Smooth muscle cell (in vitro differentiated cells): ENCODE results near the gene RAB11FIP3. TPM values are rescaled to one million over a fixed set of nuclear protein-coding genes. Genes with fewer than 3 reads are reported as not detected.

Experiments
- DNase-seq: peaks from one replicate; lab custom pipeline; 2025; ENCODE audit not compliant: unreplicated experiment; lab: John Stamatoyannopoulos, UW
- H2AFZ ChIP-seq: fragments of 200-600 bp; sonication (generic); 2 replicates; pipeline ENCODE4 v1.6.0; 2016; ENCODE audit warnings: antibody characterized with exemption, low read depth, mild to moderate bottlenecking
- H3F3A ChIP-seq: fragments of 200-600 bp; sonication (generic); 2 replicates; pipeline ENCODE4 v1.6.0; 2017; ENCODE audit warnings: antibody characterized with exemption, low read depth
- H3K27ac ChIP-seq: fragments of 200-600 bp; sonication (generic); 2 replicates; pipeline ENCODE4 v1.5.1; 2016; ENCODE audit warnings: low read depth, mild to moderate bottlenecking
- H3K27me3 ChIP-seq: fragments of 200-600 bp; sonication (generic); 2 replicates; pipeline ENCODE4 v1.6.1; 2016; ENCODE audit warnings: low read depth, mild to moderate bottlenecking
- H3K36me3 ChIP-seq: fragments of 200-600 bp; sonication (generic); 2 replicates; pipeline ENCODE4 v1.5.1; 2016; ENCODE audit warnings: low read depth
- H3K4me1 ChIP-seq: fragments of 200-600 bp; sonication (generic); 2 replicates; pipeline ENCODE4 v1.5.1; 2016; ENCODE audit warnings: low read depth
- H3K4me2 ChIP-seq: fragments of 200-600 bp; sonication (generic); 2 replicates; pipeline ENCODE4 v1.6.0; 2016; ENCODE audit warnings: mild to moderate bottlenecking
- H3K4me3 ChIP-seq: fragments of 200-600 bp; sonication (generic); 2 replicates; pipeline ENCODE4 v1.5.1; 2016; ENCODE audit warnings: mild to moderate bottlenecking
- H3K79me2 ChIP-seq: fragments of 200-600 bp; sonication (generic); 2 replicates; pipeline ENCODE4 v1.6.0; 2016; ENCODE audit warnings: low read depth, mild to moderate bottlenecking
- H3K9ac ChIP-seq: fragments of 200-600 bp; sonication (generic); 2 replicates; pipeline ENCODE4 v1.6.0; 2016; ENCODE audit warnings: low read depth
- H3K9me3 ChIP-seq: fragments of 200-600 bp; sonication (generic); replicated peaks from 2 replicates; pipeline ENCODE4 v1.5.1; 2016; ENCODE audit warnings: low read depth
- H4K20me1 ChIP-seq: fragments of 200-600 bp; sonication (generic); 2 replicates; pipeline ENCODE4 v1.6.0; 2016; ENCODE audit warnings: low read depth
- CTCF ChIP-seq: fragments of 200-600 bp; sonication (generic); IDR thresholded peaks from 2 replicates; pipeline ENCODE4 v1.5.1; 2017; ENCODE audit warnings: borderline replicate concordance, mild to moderate bottlenecking, antibody characterized with exemption; ENCODE audit not compliant: insufficient read depth, poor library complexity, severe bottlenecking
- WGBS: methylation state at CpG from one replicate; pipeline ENCODE4 v1.1.7; 2016; ENCODE audit warnings: low lambda C conversion rate; 5-methylcytosine and 5-hydroxymethylcytosine counted together
- polyA plus RNA-seq: library from polyadenylated mRNA; unstranded; fragments of >200 nt; fragmentation: Nextera tagmentation; extraction: Ambion mirVana; gene quantifications from 2 replicates; pipeline ENCODE4 v1.2.1, GENCODE V29; 2016
- total RNA-seq: library from RNA; depleted of rRNA; stranded (reverse); fragments of >200 nt; gene quantifications from 2 replicates; pipeline ENCODE4 v1.2.3, GENCODE V29; 2014

Gene RAB11FIP3
- total and polyA plus RNA-seq, 2 experiments from 2014 or later: 19.5 to 20.4 TPM

GRCh38 chr16:560204-560700 lies 134.8 kb downstream of the RAB11FIP3 start, which contains the start of gene PRR35:
PRR35 (plus strand) TSS chr16:560394; CDS start chr16:563295, 2,901 bp downstream.
- no peak for TF ChIP-seq CTCF
- Histone ChIP-seq H3K27me3 (peaks cover 41% of the 10 kb centered on the region), H3K79me2 (no peaks in the 10 kb centered on the region), H3K4me3 (no peak within 1 kb of the TSS), H3F3A (no peaks in the 10 kb centered on the region), H3K9ac (no peak within 1 kb of the TSS), H3K27ac (no peak within 1 kb of the TSS), H4K20me1 (no peaks in the 10 kb centered on the region), H3K9me3 (no peaks in the 10 kb centered on the region), H3K4me1 (peaks cover under 1% of the 10 kb centered on the region), H2AFZ (no peak within 1 kb of the TSS), H3K4me2 (no peak within 1 kb of the TSS), H3K36me3 (no peaks in the 10 kb centered on the region)
- WGBS: 0% methylated on average over 3 of the region's 84 CpGs
- DNase-seq: no peak

- TF ChIP-seq CTCF: no peak
- no peaks in the 10 kb centered on the region for H3K36me3 ChIP-seq
- no peaks in the 10 kb centered on the region for H4K20me1 ChIP-seq
- H3K79me2 ChIP-seq: no peaks in the 10 kb centered on the region
- no peaks in the 10 kb centered on the region for H3K9me3 ChIP-seq
- WGBS: 70% methylated on average over 27 of the region's 54 CpGs
- H2AFZ ChIP-seq: no peak overlapping the region
- H3K9ac ChIP-seq: no peak overlapping the region
- H3K27ac ChIP-seq: no peak overlapping the region
- peaks cover 6% of the 10 kb centered on the region for H3K4me1 ChIP-seq
- H3K27me3 ChIP-seq: peaks cover 41% of the 10 kb centered on the region
- no peak overlapping the region for H3K4me3 ChIP-seq
- DNase-seq: no peak
- H3F3A ChIP-seq: no peaks in the 10 kb centered on the region
- H3K4me2 ChIP-seq: no peak overlapping the region
Measured at GRCh38 chr16:560701-561412, 135.4 kb downstream of the RAB11FIP3 start.

GRCh38 chr16:561413-561794 lies 136.0 kb downstream of the RAB11FIP3 start:
- no peak for TF ChIP-seq CTCF
- H3K36me3 ChIP-seq: no peaks in the 10 kb centered on the region
- no peaks in the 10 kb centered on the region for H3K79me2 ChIP-seq
- H4K20me1 ChIP-seq: no peaks in the 10 kb centered on the region
- H3K4me2 ChIP-seq: no peak overlapping the region
- H3K4me3 ChIP-seq: no peak overlapping the region
- no peak overlapping the region for H2AFZ ChIP-seq
- peaks cover 12% of the 10 kb centered on the region for H3K4me1 ChIP-seq
- H3K27ac ChIP-seq: no peak overlapping the region
- no peak overlapping the region for H3K9ac ChIP-seq
- peaks cover 41% of the 10 kb centered on the region for H3K27me3 ChIP-seq
- no peak for DNase-seq
- 88% methylated on average over 14 of the region's 15 CpGs for WGBS
- H3F3A ChIP-seq: no peaks in the 10 kb centered on the region
- no peaks in the 10 kb centered on the region for H3K9me3 ChIP-seq
